ENCODE measurements around the gene KAZN. TPM values are rescaled to one million over a fixed set of nuclear protein-coding genes. Genes with fewer than 3 reads are reported as not detected.

Gene KAZN
- polyA plus RNA-seq, 1 of the 3 experiments (the other 2 are of a cell fraction), result 6.8 TPM

DNA sequence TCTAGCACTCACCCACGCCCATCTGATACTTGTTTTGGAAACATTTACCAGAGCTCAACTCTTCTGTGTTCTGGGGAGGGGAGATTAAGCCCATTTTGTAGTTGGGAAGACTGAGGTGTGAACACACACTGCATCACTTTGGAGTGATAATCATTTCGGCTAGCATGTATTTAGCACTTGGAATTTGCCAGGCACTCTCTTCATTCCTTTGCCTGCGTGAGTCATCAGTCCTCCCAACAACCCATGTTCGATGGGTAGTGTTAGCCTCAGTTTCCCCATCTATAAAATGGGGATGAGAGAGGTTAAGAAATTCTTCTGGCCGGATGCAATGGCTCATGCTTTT is 372.3 kb downstream of the KAZN start:
- Histone ChIP-seq H3K27me3 (ENCODE audit: insufficient read depth) (no peaks in the 10 kb centered on the region), H3K4me3 (ENCODE audit: low read depth in 2 of 2, low read length in 1 of 2) (no peak overlapping the region), H3K9ac (peak overlapping the region; percentile 13; the same call in 1 of the 2 replicates), H3K36me3 (replicated peaks in 1 of 2; ENCODE audit: control insufficient read depth in 1 of 2, insufficient read depth in 2 of 2, low read length in 1 of 2) (no peaks in the 10 kb centered on the region), H2AFZ (ENCODE audit: low read depth) (peak overlapping the region; percentile 27; the same call in 1 of the 2 replicates), H3K9me2 (no peaks in the 10 kb centered on the region), H3K4me1 (ENCODE audit: control insufficient read depth in 1 of 2, insufficient read depth in 2 of 2, low read depth in 1 of 2, low read length in 1 of 2) (peaks cover 12 to 27% of the 10 kb centered on the region in 2 experiments; a peak in 3 of 4 replicates), H3K4me2 (no peak overlapping the region; the same call in 1 of the 2 replicates), H3K27ac (ENCODE audit: low read depth in 2 of 2, low read length in 1 of 2) (peak overlapping the region in 1 of 2 experiments; percentile 93; a peak in 2 of 4 replicates), H4K20me1 (ENCODE audit: insufficient read depth) (no peaks in the 10 kb centered on the region), H3K9me3 (no peaks in the 10 kb centered on the region), H3K79me2 (ENCODE audit: insufficient read depth) (peaks cover 80% of the 10 kb centered on the region), H3F3A (replicated peaks; ENCODE audit: insufficient read depth) (peaks cover 21% of the 10 kb centered on the region)
- ChIA-PET POLR2A (no interaction called here), CTCF (interaction anchor here (1.0 kb wide), 1 partner anchor 56 kb away, joined by 3 read pairs; no protein-coding TSS in a partner anchor)
- no peak for TF ChIP-seq GABPA (IDR thresholded peaks at IDR 0.05; ENCODE audit: low read depth)
- no peak for TF ChIP-seq RFX5 (IDR thresholded peaks at IDR 0.05; ENCODE audit: low read length)
- TF ChIP-seq ELF1 (IDR thresholded peaks at IDR 0.05), result no peak
- no peak for TF ChIP-seq MAX (IDR thresholded peaks at IDR 0.05; ENCODE audit: low read depth)
- TF ChIP-seq USF2 (IDR thresholded peaks at IDR 0.05; ENCODE audit: borderline replicate concordance, low read depth, low read length), result no peak
- no peak for TF ChIP-seq CTCF (IDR thresholded peaks at IDR 0.05)
- TF ChIP-seq RXRA (IDR thresholded peaks at IDR 0.05; ENCODE audit: borderline replicate concordance, low read depth), result no peak
- no peak for TF ChIP-seq GATA2 (CRISPR knock-in tag; IDR thresholded peaks at IDR 0.05)
- no peak for TF ChIP-seq MXI1 (IDR thresholded peaks at IDR 0.05; ENCODE audit: low read depth, low read length)
- no peak for TF ChIP-seq NRF1 (IDR thresholded peaks at IDR 0.05; ENCODE audit: low read depth, low read length)
- no peak for TF ChIP-seq ZBTB33 (IDR thresholded peaks at IDR 0.05; ENCODE audit: borderline replicate concordance, low read depth)
- TF ChIP-seq, protein P1, sequence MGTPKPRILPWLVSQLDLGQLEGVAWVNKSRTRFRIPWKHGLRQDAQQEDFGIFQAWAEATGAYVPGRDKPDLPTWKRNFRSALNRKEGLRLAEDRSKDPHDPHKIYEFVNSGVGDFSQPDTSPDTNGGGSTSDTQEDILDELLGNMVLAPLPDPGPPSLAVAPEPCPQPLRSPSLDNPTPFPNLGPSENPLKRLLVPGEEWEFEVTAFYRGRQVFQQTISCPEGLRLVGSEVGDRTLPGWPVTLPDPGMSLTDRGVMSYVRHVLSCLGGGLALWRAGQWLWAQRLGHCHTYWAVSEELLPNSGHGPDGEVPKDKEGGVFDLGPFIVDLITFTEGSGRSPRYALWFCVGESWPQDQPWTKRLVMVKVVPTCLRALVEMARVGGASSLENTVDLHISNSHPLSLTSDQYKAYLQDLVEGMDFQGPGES (IDR thresholded peaks at IDR 0.05; ENCODE audit: low read depth, low read length), result no peak
- TF ChIP-seq CHD2 (IDR thresholded peaks at IDR 0.05; ENCODE audit: low read length, partially characterized antibody), result no peak
- 77% methylated on average over 5 of the region's 5 CpGs for WGBS (ENCODE audit: low lambda C conversion rate)
- DNase-seq, result no peak
